GM12892 (cell line): ENCODE measurements around the gene ANXA4.

Source experiments
- POLR2A ChIP-seq: IDR thresholded peaks from 2 replicates; pipeline ENCODE4 v1.6.1; 2011; ENCODE audit warnings: low read depth, low read length, control low read depth
- POLR2AphosphoS5 ChIP-seq: IDR thresholded peaks from 2 replicates; pipeline ENCODE4 v1.6.1; 2011; ENCODE audit warnings: low read depth, low read length, control low read depth
- TAF1 ChIP-seq: IDR thresholded peaks from 2 replicates; pipeline ENCODE4 v1.6.1; 2011; ENCODE audit warnings: low read depth, mild to moderate bottlenecking, control low read depth, low read length, borderline replicate concordance

DNA sequence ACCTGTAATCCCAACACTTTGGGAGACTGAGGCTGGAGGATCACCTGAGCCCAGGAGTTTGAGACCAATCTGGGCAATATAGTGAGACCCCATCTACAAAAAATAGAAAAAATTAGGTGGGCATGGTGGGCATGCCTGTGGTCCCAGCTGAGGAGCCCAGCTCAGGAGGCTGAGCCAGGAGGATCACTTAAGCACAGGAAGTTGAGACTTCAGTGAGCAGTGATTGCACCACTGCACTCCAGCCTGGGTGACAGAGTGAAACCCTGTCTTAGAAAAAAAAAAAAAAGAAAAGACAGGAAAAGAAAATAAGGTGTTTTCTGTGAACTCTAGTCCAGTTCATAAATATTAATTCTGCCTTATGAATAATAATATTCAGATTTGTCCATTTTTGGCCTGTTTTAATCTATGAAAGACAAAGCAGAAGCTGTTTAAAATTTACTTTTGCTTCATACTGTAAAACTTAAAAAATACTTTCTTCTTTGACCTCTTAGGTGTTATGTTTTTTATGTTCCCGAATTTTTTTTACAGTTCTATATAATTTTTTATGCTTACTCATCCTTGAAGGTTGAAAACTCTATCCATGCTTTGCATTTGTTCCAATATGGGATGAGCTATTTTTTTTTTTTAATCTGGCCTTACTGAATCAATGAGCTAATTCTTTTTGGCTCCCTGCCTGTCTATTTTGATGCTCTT, 8.4 kb upstream of the ANXA4 start:
- no peak for TF ChIP-seq POLR2A
- no peak for TF ChIP-seq POLR2AphosphoS5
- no peak for TF ChIP-seq TAF1
